IgD-negative memory B cell (primary cell): ENCODE data around the gene GFER. TPM values are rescaled to one million over a fixed set of nuclear protein-coding genes. Genes with fewer than 3 reads are reported as not detected.
A peak's percentile ranks its signal among the peaks of the same experiment; 100 is the strongest.
"Not testable (repeated sequence)": the region's sequence is repeated elsewhere in the genome, so short reads cannot be mapped to it uniquely, and the experiment has no call there.

Source experiments
- H3K27ac Mint-ChIP-seq, 3 donors: one replicate each; pipeline ENCODE4 v1.8.0; 2020 to 2022; ENCODE audit warnings: mild to moderate bottlenecking in 3 of 3, mixed read lengths in 3 of 3, moderate library complexity in 1 of 3
- H3K27me3 Mint-ChIP-seq: one replicate; pipeline ENCODE4 v1.8.0; 2021; ENCODE audit warnings: mixed read lengths
- H3K36me3 Mint-ChIP-seq: one replicate; pipeline ENCODE4 v1.8.0; 2020; ENCODE audit warnings: mild to moderate bottlenecking, mixed read lengths
- H3K4me1 Mint-ChIP-seq, 3 donors: one replicate each; pipeline ENCODE4 v1.8.0; 2020 to 2022; ENCODE audit warnings: mixed read lengths in 3 of 3, mild to moderate bottlenecking in 1 of 3
- H3K4me3 Mint-ChIP-seq, 4 donors: one replicate each; pipeline ENCODE4 v1.8.0; 2020 to 2022; ENCODE audit warnings: mild to moderate bottlenecking in 4 of 4, mixed read lengths in 4 of 4, moderate library complexity in 3 of 4
- H3K9me3 Mint-ChIP-seq, 3 donors: one replicate each; pipeline ENCODE4 v1.8.0; 2020 to 2021; ENCODE audit warnings: mixed read lengths in 3 of 3, mild to moderate bottlenecking in 1 of 3
- polyA plus RNA-seq: library from polyadenylated mRNA; unstranded; fragments of 300-500 nt; fragmentation: Illumina TruSeq; gene quantifications from one replicate; pipeline ENCODE4 v1.2.3, GENCODE V29; 2021

GFER gene
- polyA plus RNA-seq, 1 donor from 2014 or later, result 39.0 TPM

- peaks cover 10% of the 10 kb centered on the region for H3K27me3 Mint-ChIP-seq
- peak within 1 kb of the TSS; percentile 62 to 88 (median 82) for H3K4me3 Mint-ChIP-seq
- peak within 1 kb of the TSS in 1 of 3 donors; percentile 2 for H3K27ac Mint-ChIP-seq
- peaks cover 0 to 9% (median 5%) of the 10 kb centered on the region in 3 donors for H3K4me1 Mint-ChIP-seq
- no peaks in the 10 kb centered on the region for H3K36me3 Mint-ChIP-seq
- peaks cover 0 to 1% (median 0%) of the 10 kb centered on the region in 3 donors for H3K9me3 Mint-ChIP-seq
These were observed 42.5 kb downstream of the GFER start, which contains the start of gene NHERF2 for GRCh38 chr16:2026461-2027023. NHERF2 (plus strand) TSS chr16:2026902; CDS start chr16:2027006, 104 bp downstream.

DNA sequence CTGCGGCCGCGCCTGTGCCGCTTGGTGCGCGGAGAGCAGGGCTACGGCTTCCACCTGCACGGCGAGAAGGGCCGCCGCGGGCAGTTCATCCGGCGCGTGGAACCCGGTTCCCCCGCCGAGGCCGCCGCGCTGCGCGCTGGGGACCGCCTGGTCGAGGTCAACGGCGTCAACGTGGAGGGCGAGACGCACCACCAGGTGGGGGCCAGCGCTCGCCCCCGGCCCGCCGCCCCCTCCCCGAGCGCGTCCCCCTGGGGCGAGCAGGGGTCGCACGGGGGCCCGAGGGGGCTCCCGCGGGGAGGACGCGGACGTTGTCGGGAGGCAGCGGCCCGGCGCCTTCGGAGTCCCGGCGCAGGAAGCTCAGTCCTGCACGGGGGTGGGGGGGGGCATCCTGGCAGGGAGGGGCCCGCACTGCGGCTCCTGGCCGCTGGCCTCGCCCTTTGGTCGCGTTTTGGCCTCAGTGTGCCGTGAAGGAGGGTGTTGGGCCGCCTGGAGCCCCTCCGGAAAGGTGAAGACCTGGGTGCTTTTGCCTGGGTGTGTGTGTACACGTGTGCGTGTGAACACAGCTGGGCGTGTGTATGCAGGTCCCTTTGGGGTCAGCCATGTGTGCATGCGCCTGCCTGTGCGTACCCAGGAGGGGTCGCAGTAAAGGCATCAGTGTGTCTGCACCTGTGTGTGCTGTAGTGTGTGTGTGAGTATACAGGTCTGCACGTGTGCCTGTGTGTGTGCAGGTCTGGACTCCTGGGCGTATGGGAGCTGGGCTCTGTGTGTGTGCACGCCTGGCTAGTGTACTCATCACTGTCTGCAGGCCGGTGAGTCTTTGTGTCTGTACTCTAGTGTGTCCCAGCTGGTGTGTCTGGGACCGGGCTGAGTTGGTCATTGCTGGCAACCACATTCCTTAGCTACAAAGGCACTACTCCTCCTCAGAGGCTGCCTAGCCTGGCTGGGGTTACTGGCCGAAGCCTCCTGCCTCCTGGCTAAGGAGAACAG lies 43.3 kb downstream of the GFER start:
- Mint-ChIP-seq H3K27me3 (peaks cover 8% of the 10 kb centered on the region), H3K27ac (peak overlapping the region in 1 of 3 donors; percentile 2), H3K4me1 (peaks cover 0 to 9% (median 5%) of the 10 kb centered on the region in 3 donors), H3K4me3 (peak overlapping the region; percentile 62 to 88 (median 81)), H3K9me3 (peaks cover 0 to 1% (median 0%) of the 10 kb centered on the region in 3 donors), H3K36me3 (no peaks in the 10 kb centered on the region)

- Mint-ChIP-seq H3K27me3 (peaks cover 6% of the 10 kb centered on the region), H3K9me3 (no peaks in the 10 kb centered on the region), H3K4me1 (peaks cover 0 to 6% (median 5%) of the 10 kb centered on the region in 3 donors), H3K27ac (no peak overlapping the region), H3K4me3 (peak overlapping the region in 2 of 4 donors; percentile 62 to 84), H3K36me3 (no peaks in the 10 kb centered on the region)
These were observed 44.2 kb downstream of the GFER start for GRCh38 chr16:2028146-2028545.

DNA sequence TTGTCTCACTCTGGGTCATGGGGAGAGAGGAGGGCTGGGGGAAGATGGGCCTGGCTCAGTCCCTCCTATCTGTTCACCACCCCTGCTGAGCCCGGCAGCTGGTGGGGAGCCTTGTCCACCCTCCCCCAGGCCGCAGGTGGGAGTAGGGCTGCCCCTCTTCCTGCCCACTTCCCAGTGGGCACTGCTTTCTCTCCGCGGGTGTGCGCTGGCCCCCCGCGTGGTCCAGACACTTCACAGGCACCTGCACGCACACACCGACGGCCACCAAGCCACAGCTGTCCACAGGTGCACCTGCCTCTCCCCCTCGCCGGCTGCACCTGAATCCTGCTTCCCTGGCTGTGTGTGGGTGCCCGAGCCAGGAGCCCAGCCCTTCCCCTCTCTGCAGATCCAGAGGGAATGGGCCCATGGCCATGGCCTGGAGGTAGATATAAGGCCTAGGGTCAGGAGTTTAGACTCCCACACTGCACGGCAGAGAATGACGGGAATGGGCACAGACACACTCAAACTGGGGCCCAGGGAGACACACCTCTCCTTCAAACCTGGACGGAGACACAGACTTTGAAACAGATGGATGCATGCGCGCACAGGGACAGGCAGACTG lies 44.7 kb downstream of the GFER start:
- Mint-ChIP-seq H3K27me3 (peaks cover 6% of the 10 kb centered on the region), H3K9me3 (no peaks in the 10 kb centered on the region), H3K36me3 (no peaks in the 10 kb centered on the region), H3K27ac (no peak overlapping the region), H3K4me1 (peaks cover 0 to 6% (median 3%) of the 10 kb centered on the region in 3 donors), H3K4me3 (peak overlapping the region in 1 of 4 donors; percentile 62)

DNA sequence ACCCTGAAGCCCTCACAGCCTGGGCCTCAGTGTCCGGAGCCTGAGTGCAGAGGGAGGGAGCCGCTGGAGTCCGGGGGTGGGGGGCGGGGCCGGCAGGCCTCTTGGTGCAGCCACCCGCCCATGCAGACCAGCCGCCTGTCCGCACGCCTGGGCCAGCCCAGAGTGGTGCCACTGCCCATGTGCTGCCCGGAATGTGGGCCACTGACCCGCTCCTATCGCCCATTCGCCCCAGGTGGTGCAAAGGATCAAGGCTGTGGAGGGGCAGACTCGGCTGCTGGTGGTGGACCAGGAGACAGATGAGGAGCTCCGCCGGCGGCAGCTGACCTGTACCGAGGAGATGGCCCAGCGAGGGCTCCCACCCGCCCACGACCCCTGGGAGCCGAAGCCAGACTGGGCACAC lies 45.4 kb downstream of the GFER start:
- no peak overlapping the region for H3K27ac Mint-ChIP-seq
- H3K36me3 Mint-ChIP-seq, result no peaks in the 10 kb centered on the region
- no peak overlapping the region for H3K4me3 Mint-ChIP-seq
- no peaks in the 10 kb centered on the region for H3K9me3 Mint-ChIP-seq
- H3K4me1 Mint-ChIP-seq, result peaks cover 0 to 4% (median 2%) of the 10 kb centered on the region in 3 donors
- peaks cover 6% of the 10 kb centered on the region for H3K27me3 Mint-ChIP-seq

DNA sequence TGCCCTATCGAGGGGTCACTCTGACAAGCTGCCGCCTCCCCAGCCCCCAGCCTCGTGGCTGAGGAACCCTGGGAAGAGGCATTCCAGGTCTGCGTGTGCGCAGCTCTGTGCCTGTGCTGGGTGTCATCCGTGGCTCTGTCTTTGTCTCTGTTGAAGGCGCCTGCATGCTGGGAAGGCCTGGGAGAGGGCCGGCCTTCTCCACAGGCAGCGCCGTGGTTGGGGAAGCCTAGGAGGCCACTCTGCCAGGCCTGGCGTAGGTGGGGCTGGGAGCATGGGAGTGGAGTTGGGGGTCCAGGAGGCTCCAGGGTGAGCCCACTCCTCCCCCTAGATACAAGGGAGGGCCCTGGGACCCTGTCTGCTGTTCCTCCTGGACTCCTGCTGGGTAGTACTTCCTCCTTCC lies 46.0 kb downstream of the GFER start:
- Mint-ChIP-seq H3K9me3 (no peaks in the 10 kb centered on the region), H3K27ac (no peak overlapping the region), H3K4me1 (peaks cover 0 to 4% (median 1%) of the 10 kb centered on the region in 3 donors), H3K27me3 (peaks cover 8% of the 10 kb centered on the region), H3K36me3 (no peaks in the 10 kb centered on the region), H3K4me3 (peak overlapping the region in 1 of 4 donors; percentile 43)

- Mint-ChIP-seq H3K4me3 (no peak overlapping the region), H3K27ac (no peak overlapping the region), H3K36me3 (no peaks in the 10 kb centered on the region), H3K27me3 (peaks cover 8% of the 10 kb centered on the region), H3K9me3 (no peaks in the 10 kb centered on the region), H3K4me1 (peaks cover 0 to 4% (median 1%) of the 10 kb centered on the region in 3 donors)
These were observed 47.1 kb downstream of the GFER start for GRCh38 chr16:2031081-2031577.

GRCh38 chr16:2032285-2033056 lies 48.5 kb downstream of the GFER start:
- peaks cover 7% of the 10 kb centered on the region for H3K27me3 Mint-ChIP-seq
- peaks cover 0 to 3% (median 0%) of the 10 kb centered on the region in 3 donors for H3K4me1 Mint-ChIP-seq
- H3K9me3 Mint-ChIP-seq, result no peaks in the 10 kb centered on the region
- no peak overlapping the region for H3K27ac Mint-ChIP-seq
- H3K4me3 Mint-ChIP-seq, result no peak overlapping the region
- H3K36me3 Mint-ChIP-seq, result no peaks in the 10 kb centered on the region

DNA sequence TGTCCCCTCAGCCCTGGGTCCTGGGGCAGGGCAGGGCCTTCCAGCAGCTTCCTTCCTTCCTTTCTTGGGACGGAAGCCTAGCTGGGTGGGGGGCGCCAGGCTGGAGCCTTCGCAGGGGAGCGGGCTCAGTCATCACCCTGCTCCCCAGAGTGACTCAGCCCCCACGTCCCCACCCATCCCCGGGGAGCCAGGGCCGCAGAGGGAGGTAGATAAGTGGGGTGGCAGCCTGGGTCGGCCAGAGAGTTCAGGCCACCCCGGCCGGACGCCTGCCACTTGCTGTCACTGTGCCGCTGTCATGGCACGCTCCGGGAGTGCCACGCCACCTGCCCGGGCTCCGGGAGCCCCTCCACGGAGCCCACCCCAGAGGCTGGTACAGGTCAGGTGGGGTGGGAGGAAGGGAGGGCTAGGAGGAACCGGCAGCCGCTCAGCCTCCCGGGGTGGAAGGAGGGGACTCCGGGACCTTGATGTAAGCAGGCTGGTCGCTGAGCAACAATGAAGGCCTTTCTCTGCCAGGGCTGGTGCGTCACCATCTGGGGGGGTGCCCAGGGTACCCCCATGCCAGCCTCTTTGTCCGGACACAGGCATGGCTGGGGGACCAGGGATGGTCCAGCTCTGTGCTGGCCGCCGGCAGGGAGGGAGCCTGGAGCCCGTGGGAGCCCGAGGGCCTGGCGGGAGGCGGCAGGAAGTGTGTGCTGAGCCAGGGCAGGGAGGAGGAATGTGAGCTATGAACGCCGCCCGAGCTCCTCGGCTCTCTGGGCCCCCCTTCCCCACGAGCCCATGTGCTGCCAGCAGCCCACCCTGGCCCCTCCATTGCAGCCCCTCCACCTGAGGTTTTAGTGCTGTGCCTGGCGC lies 49.3 kb downstream of the GFER start:
- Mint-ChIP-seq H3K4me3 (no peak overlapping the region), H3K27ac (no peak overlapping the region)

DNA sequence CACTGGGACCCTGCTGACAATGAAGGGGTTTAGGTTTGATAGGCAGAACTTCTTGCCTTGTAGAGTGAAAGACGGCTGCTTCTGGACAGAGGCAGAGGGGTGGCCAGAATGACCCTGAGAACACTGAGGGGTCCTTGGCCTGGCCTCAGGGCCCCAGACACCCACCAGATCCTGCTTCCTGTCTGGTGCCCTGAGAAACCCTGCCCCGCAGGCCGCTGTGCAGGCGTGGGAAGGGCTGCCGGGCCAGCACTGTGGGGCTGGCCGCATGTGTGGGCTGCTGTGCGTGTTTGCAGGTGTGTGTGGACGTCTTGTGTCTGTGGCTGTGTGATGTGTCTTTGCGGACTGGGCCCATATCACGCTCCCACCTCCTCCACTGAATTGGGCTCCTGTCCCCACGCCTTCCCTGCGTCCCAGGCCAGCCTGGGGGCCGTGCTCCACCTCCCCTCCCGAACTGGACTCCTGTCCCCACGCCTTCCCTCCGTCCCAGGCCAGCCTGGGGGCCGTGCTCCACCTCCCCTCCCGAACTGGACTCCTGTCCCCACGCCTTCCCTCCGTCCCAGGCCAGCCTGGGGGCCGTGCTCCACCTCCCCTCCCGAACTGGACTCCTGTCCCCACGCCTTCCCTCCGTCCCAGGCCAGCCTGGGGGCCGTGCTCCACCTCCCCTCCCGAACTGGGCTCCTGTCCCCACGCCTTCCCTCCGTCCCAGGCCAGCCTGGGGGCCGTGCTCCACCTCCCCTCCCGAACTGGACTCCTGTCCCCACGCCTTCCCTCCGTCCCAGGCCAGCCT lies 50.1 kb downstream of the GFER start:
- not testable (repeated sequence) for H3K4me3 Mint-ChIP-seq, H3K4me1 Mint-ChIP-seq, H3K27ac Mint-ChIP-seq, H3K27me3 Mint-ChIP-seq, H3K36me3 Mint-ChIP-seq, H3K9me3 Mint-ChIP-seq

More for the DNA sequence above, 49.3 kb downstream of the GFER start:
- H3K9me3 Mint-ChIP-seq, result no peaks in the 10 kb centered on the region
- H3K4me1 Mint-ChIP-seq, result no peaks in the 10 kb centered on the region
- no peaks in the 10 kb centered on the region for H3K36me3 Mint-ChIP-seq
- H3K27me3 Mint-ChIP-seq, result peaks cover 4% of the 10 kb centered on the region

GRCh38 chr16:2034696-2035430 lies 50.9 kb downstream of the GFER start:
- no peaks in the 10 kb centered on the region for H3K4me1 Mint-ChIP-seq
- peaks cover 2% of the 10 kb centered on the region for H3K27me3 Mint-ChIP-seq
- no peak overlapping the region for H3K27ac Mint-ChIP-seq
- H3K4me3 Mint-ChIP-seq, result peak overlapping the region in 1 of 4 donors; percentile 63
- H3K36me3 Mint-ChIP-seq, result no peaks in the 10 kb centered on the region
- no peaks in the 10 kb centered on the region for H3K9me3 Mint-ChIP-seq

- no peaks in the 10 kb centered on the region for H3K4me1 Mint-ChIP-seq
- no peak overlapping the region for H3K4me3 Mint-ChIP-seq
- no peaks in the 10 kb centered on the region for H3K9me3 Mint-ChIP-seq
- H3K27me3 Mint-ChIP-seq, result peaks cover 2% of the 10 kb centered on the region
- H3K27ac Mint-ChIP-seq, result no peak overlapping the region
- H3K36me3 Mint-ChIP-seq, result no peaks in the 10 kb centered on the region
These were observed 51.6 kb downstream of the GFER start for GRCh38 chr16:2035431-2036199.
